Stimulated activated CD4-positive, alpha-beta T cell treated with anti-CD3 and anti-CD28 coated beads, Interleukin-12 subunit alpha, Interleukin-12 subunit beta, amount 100 ng/mL, for 4 hours (primary cell): ENCODE data around the gene ID2.

Experiments used
- DNase-seq: peaks from one replicate; pipeline ENCODE4 v3.0.0-alpha.2; 2020

Gene ID2

DNA sequence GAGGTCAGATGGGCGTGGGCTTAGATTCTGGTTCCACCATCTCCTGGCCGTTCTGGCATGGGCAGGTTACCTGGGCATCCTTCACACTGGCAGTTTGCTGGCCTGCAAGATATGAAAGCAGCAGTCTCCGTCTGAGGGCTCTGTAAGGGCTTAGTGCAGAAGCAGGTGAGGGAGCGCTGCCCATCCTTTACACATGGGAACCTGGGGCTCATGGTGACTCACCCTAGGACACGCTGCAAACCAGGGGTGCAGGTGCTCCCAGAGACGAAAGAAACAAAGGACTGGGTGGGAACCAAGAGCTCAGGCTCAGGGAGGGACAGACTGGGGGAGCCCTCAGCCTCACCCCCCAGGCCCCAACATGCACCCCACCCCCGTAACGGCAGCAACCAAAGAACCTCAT is 10.7 kb upstream of the ID2 start:
- no peak for DNase-seq

DNA sequence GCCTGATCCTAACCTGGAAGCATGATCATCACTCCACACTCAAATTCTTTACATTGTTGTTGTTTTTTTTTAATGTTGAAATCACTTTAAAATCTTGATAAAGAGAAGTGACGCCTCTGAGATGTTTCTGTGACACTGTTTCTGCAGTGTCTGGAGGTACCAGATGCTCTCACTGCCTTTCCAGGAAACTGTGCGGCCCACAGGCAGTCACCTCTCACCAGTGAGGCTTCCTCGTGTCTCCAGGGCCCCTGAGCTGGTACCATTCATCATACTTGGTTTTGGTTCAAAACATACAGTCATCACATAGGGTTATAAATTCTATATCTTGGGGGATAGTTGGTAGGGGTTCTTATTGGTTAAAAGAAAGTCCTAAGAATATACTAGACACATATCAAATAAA is 10.1 kb upstream of the ID2 start:
- no peak for DNase-seq

DNA sequence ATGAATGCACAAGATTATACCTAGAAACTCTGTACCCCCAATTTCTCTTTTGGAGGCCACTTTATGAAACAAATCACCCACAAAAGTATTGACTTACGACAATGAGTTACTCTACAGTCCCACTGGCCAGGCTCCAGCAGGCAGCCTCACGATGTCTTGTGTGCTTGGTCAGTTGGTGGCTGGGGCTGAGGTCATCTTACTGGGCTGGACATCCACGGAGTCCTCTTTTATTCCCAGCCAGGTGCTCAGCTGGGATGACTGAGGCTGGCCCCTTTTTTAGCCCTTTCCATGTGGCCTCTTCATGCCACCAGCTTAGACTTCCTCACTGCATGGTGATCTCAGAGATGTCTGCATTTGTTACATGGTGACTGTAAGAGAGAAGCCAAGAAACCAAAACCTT is 8.9 kb upstream of the ID2 start:
- DNase-seq, result no peak

DNA sequence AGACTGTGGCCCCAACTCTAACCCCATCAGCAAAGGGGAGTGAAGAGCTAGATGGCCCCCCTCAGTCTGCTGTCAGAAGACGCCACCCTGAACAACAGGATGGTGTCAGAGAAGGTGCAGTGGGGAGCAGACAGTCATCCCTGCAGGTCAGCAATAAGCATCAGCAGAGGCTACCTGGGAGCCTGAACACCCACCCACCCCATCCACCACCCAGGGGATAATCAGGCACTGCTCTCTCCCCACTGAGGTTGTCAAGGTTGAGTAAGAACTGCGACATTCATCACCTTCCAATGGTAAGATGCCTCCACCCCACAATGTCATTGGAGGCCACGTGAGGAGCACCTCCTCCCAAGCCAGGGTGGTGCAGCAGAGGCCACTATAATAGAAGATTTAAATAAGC is 8.5 kb upstream of the ID2 start:
- DNase-seq, result no peak

DNA sequence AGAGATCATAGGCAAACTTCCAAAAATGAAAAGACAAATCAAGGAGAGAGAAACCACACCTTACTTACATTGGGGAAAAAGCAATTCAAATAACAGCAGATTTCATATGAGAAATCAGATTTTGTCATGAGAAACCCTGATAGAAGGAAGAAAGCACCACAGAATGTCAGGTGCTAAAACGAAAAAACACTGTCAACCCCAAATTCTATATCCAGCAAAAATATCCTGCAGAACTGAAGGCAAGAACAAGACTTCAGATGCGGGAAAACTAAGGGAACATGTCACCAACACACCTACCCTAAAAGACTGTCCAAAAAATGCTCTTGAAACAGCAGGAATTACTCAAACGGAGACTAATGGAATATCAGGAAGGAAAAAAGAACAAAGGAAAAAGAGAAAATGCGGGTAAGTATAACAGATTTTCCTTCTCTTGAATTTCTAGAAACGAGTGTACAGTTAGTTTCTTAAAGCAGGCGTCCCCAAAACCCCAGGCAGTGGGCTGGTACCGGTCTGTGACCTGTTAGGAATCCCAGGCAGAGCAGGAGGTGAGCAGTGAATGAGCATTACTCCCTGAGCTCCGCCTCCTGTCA is 7.3 kb upstream of the ID2 start:
- DNase-seq, result no peak

DNA sequence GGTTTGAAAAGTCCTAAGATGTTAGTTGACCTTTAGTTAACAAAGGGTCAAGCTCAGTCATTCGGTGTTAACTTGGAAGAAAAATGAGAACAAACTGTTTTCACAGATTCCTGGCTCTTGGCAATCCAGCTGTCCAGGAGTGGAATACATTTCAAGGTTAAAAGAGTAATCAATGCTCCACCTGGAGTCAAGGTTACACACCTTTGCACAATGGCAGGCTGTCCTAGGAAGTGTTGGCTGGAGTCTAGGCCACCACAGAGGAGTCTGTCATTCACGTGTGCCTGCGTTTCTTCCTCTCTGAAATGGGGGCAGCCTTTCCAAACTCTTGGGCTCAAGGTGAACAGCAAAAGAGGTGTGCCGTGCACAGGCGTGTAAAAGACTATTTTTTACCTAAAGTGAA is 6.3 kb upstream of the ID2 start:
- no peak for DNase-seq

DNA sequence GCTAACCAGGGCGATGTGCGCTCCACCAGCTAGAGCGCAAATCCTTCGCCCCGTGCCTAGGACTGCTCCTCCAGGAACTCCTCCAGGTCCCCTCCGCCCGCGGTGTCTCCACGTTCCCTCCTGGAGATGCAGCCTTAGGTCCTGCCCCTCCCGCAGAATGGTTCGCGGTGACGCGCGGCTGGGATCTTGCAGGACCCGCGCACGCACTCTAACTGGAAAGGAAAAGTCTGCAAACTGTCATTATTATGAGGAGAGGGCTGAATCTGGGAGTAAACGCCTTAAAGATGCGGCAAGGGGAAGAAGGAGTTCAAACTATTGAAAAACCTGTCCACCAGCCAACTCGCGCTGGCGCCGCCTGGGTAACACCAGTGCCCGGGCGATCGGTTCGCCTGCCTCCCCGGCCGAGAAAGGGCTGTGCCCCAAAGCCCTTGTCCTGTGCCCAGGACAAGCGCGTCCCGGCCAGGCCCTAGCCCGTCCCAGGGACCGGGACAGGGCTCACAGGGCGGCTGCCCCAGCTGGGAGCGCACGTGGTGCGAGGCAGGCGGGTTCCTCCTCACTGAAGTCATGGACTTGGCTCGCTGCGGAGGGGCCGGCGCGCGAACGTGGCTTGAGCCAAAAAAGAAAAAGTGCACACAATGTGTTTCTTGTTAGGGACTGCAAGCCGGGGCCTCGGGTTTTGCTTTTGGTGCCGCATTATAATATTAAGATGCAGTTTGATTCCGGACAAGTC is 5.5 kb upstream of the ID2 start:
- DNase-seq, result no peak

DNA sequence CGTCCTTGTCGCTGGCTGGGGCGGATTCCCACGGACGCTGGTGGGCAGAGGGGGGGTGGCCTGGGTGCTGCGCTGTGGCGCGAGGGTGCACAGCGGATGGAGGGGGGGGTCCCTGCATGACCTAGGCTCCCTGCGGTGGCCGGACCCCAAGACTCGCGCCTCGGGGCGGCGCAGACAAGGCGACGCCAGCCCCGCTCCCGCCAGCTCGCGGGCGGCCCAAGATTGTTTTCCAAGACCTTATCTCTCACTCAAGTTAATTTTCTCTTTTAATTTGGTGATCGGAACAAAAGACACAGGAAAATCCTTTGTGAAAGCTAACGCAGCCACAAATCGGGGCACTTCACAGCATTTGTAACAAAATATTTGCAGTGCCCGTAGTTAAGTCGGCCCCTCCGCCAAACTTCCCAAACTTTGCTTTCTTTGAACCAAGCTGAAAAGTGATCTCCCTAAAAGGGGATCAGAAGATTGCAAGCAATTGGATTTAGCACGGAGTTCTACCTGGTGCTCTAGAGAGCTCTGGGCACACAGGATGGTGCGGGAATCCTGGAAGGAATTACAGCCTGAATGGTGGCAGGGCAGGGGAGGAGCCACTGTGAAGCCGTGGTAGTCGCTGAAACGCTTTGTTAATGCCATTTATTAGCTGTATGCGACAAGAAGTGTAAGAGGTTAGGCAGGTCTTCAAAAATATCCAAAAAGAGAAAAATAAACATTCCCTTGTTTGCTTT is 4.8 kb upstream of the ID2 start:
- DNase-seq, result no peak

DNA sequence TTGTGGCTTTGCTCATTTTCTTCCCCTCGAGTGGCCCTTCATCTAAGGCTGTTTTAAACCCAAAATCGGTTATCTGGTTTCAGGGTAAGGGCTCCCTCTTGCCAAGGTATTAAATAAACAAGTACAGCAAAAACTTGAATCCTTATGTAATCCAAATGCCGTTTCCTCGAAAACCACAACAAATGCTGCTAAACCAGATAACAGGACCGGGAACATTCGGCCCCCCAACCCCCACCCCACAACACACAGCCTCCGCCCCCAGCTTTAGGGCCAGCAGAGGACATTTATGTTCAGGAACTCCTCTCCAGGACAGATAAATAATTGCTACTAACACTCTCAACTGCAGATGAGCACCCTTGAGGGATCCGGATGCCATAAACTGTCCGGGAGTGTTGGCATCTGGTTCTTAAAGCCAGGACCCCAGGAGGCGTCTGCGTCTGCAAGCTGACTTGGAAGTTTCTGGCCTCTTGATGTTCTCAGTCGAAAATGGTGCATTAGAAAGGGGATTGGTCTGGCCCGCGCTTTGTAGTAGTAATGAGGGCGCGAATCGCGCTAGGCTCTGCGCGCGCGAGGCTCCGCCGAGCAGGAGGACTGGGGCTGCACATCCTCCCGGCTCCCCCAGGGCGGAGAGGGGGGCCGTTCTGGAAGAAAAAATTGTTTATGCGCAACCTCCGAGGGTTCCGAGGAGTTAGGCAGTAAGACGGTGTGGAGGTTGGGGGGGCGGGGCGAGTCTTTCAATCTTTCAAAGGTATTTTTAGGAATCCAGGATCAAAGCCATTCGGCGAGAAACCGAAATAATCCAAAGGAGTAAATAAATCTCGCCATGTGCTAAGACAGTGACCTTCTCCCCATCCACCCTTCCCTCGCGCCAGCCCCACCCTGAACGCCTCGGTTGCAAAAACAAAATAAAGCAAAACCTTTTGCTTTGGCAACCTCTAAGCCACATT is 3.9 kb upstream of the ID2 start:
- no peak for DNase-seq

DNA sequence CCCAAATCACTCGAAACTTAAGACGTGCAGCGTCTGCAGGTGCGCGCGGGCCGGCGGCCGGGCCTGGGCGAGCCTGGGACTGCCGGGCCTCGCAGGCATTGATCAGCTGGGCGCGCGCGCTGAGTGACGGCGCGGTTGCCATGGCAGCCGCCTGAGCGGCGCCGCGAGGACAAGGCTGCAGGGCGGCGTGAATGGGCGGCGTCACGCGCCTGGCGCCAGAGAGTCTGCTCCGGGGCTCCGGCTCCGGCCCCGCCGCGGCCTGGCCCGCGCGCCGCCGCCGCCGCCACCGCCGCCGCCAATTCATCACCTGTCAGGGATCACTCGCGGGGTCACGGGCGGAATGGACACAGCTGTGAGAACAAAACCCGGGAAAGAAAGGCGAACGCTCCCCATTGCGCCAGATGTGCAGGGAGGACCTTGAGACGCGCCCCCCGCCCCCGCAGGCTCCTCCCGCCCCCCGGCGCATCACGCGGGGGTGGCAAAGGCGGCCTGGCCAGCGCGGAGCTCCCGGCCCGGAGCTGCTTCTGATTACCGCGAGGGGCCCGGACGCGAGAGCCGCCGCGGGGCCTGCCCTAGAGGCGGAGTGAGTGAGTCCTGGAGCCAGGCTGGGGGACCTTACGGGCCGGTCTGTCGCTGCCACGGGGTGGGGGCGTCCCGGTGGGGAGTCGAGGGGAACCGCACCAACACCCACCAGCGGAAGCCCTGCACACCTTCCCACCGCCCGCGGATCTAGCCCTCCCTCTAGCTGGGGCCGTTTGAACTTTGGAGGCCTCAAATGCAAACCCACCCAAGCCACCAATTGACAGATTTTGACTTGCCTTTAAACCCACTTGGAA is 2.9 kb upstream of the ID2 start:
- peak; percentile 73 for DNase-seq

DNA sequence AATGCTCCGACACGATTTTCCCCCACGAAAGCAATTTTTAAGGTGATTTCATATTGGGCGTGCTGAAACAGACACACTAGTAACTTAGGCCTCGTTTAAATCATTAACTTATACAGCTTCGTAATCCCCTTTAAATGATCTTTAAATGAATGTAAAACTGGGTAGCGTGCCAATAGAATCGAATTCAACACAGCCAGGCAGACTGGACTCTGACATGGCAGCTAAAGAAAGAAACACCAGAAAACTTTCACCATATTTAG is 2.4 kb upstream of the ID2 start:
- DNase-seq, result no peak

DNA sequence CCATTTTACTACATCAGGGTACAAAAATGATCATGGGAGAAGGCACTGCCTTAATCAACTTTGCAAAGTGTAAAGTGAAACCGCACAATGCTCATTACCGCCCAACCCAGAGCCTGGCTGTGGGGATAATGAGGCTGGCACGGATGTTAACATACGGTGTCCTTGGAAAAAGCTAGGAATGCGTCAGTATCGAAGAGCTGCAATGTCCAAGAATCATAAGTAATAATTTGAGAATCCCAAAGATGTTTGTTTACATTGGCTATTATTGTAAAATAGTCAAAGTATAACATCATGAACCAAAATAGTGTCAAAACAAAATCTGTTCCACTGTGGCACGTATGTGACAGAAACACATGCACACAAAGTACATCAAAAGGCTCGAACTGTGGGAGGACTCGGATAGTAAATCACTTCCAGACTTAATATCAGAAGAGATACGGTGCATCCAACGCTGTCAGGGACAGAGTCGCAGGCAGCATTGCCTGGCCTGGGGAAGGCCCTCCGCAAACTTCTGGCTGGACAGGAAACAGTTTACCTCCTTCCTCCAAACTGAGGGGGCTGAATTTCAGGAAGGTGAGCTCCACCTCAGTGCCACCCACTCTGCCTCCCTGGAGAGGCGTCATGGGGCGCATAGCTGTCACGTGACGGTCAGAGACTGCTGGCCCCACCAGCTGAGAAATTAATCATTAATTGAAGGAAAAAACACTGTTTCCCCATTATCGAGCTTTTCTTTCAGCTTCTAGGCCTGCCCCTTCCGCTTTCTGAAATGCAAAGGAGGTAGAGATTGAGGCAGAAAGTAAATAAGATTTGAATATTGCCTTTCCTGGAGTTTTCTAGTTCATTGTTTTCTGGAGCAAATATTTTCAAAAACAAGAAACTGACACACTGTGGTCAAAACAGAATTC is 1.8 kb upstream of the ID2 start:
- DNase-seq, result no peak

DNA sequence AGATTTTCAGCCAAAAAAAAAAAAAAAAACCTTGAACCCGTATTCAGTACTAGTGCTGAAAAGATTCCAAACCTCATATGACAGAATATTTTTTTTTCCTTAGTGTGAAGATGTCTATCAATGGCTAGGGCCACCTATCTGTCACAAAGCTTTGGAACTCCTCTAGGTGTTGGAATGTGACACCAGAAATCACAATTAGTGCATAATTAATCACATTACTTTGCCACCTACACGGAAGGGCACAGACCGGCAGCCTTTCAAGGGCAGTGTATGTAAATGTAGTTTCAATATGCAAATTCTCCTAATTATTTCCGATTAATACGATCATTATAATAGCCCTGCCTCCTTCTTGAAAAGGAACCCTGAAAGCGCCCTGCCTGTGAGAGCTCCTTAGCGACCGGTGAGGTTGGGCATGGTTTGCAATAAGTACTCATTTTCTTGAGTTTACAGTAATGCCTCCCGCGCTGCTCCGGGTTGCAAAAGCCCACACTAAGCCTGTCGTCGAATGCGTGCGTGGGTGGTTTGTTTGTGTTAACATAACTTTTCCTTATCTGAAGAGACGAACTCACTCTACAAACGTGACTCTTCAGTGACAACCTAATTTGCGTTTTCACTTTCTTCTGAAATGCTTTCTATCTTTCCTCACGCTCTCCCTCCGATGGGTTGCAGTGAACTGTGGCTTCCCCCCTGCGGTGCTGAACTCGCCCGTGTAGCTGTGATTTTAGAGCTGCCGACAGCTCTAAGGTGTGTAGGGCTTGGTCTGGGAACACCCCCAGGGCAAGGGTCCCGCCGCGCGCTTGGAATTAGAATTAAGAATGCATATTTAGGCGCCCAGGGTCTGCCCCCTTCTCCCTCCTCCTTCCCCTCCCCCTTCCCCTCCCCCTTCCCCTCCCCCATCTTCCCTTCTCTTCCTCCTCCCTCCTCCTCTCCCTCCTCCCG is 765 bp upstream of the ID2 start:
- peak; percentile 78 for DNase-seq

DNA sequence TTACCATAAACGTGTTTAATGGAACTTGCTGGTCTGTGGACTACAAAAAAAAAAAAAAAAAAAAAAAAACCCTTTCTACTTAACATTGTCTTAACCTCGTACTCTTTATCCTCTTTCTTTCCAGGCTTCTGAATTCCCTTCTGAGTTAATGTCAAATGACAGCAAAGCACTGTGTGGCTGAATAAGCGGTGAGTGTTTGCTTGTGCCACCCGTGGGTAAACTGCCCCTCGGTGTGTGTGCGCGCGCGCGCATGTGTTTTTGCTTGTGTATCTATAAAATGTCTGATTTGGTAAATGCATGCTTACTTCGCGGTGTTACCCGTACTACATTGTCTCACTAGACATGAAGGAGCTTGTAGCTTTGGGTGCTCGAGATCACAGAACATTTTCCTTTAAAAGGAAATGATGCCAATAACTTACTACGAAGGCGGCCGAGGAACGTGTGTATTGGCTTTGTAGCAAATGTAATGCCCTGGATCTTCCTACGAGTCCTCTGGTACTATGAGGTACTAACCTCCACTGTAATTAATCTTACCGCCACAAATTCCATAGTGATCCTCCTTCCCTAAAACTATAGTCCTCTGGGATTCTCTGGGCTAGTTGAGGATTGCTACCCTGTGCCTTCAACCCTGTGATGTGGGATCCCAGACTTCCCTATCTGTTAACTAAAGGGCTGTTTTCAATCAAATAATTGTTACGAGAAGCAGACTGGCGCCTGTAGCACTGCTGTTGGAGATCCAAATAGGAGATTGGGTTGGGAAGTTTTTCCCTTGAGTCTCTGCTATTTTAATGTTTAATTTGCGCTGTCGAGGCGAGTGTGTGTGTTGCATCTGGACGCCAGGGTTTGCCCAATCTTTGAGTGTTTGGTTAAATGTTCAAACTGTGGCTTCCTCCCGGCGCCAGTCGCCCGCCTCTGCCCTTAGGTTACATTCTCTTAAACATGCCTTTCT is 1.1 kb downstream of the ID2 start:
- peak; percentile 37 for DNase-seq

DNA sequence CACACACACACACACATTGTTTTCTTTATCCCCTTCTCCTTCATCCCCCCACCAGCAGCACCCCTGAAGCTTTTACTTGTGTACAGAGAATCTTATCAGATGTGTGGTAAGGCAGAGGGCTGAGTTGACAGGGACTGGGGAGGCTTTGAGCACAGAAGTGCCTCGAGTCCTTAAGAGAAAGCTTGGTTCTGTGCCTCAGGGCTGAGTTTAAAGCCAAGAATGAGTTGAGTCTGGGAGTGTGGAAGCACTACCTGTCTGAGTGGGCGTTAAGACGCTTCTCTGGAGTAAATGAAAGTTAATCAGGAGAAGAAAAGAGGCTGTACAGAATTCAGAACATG is 2.7 kb downstream of the ID2 start:
- no peak for DNase-seq

DNA sequence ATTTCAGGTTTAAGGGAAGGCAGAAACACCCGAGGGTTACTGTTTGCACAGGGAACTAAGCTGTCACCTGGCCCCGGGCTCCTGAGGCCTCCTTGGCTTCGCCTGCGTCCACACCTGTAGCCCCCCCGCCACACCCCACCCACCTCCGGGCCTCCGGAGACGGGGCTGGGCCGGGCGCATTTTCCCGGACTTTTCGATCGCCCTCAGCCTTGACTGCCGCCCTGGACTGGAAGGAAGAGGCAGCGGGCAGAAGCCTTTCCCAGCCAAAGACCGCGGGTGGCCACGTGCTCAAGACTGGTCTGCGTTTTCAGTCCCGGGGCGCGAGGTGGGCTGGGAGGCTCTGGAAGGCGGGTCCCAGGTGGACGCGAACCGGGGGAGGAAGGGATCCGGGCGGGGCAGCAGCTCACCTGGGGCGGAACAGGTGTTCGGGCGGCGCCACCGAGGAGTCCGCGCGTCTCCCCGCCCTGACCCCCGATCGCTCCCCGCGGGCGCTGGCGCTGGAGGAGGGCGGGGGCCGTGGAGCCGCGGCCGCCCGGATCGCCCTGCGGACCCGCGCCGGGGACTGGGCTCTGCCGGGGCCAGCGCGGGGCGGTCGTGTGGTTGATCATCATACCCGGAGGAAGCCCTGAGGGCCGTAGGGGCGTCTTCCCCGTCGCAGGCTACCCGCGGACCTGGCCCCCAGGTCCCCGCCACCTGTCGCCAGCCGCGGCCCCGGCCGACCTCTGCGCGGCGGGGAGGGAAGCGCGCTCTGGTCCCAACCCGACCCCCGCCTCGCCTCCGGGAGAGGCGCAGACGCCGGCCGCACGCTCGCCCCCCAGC is 3.2 kb downstream of the ID2 start:
- DNase-seq, result peak; percentile 50

DNA sequence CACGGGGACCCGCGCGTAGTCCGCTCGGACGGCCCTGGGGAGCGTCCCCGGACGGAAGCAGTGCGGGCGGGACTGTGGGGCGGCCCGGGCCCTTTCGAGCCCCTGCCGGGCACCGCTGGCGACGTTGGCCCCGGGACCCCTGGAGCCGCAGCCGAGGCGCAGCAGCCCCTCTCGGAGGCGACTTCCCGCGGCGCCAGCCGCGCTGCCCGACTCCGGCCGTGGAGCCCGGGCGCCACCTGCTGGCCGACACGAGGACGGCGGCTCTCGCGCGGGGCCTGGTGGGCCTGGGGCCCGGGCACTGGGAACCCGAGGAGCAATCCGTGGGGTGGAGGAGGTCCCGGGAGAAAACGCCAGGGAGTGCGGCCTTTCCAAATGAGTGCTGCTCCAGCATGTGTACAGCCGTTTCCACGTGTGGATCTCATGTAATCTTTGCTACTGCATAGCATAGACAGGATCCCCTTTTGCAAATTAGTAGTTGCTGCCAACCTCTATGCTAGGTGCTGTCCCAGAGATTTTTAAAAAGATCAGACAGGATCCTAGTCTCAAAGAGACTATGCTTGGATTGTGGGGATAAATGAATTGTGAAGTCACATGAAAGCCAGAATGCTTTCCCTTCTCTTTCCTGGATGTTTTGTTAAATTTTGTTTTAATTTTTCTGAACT is 4.0 kb downstream of the ID2 start:
- peak; percentile 81 for DNase-seq
